Activated naive CD8-positive, alpha-beta T cell treated with anti-CD3 and anti-CD28 coated beads, Interleukin-2, amount 50 U/mL, for 24 hours (primary cell): ENCODE data around the gene NOTUM.

Experiments
- ATAC-seq: fragments of 150-1000 bp; cut with Tn5 transposase; one replicate; pipeline ENCODE4 v1.10.0; 2021
- DNase-seq: peaks from one replicate; pipeline ENCODE4 v3.0.0; 2021
- H3K27ac Mint-ChIP-seq: one replicate; pipeline ENCODE4 v1.8.0; 2021; ENCODE audit warnings: mild to moderate bottlenecking, mixed read lengths
- H3K27me3 Mint-ChIP-seq: one replicate; pipeline ENCODE4 v1.8.0; 2021; ENCODE audit warnings: mixed read lengths
- H3K36me3 Mint-ChIP-seq: one replicate; pipeline ENCODE4 v1.8.0; 2021; ENCODE audit warnings: low read depth, mixed read lengths
- H3K4me1 Mint-ChIP-seq: one replicate; pipeline ENCODE4 v1.8.0; 2021; ENCODE audit warnings: mixed read lengths
- H3K4me3 Mint-ChIP-seq: one replicate; pipeline ENCODE4 v1.8.0; 2021; ENCODE audit warnings: mild to moderate bottlenecking, moderate library complexity, mixed read lengths
- H3K9me3 Mint-ChIP-seq: one replicate; pipeline ENCODE4 v1.8.0; 2021; ENCODE audit warnings: mixed read lengths

The NOTUM gene

GRCh38 chr17:81931189-81931556 is 29.8 kb downstream of the NOTUM start:
- Mint-ChIP-seq H3K27me3 (peaks cover 4% of the 10 kb centered on the region), H3K4me3 (no peak overlapping the region), H3K27ac (no peak overlapping the region), H3K36me3 (peaks cover 19% of the 10 kb centered on the region), H3K9me3 (no peaks in the 10 kb centered on the region), H3K4me1 (peaks cover 35% of the 10 kb centered on the region)
- no peak for ATAC-seq
- no peak for DNase-seq

DNA sequence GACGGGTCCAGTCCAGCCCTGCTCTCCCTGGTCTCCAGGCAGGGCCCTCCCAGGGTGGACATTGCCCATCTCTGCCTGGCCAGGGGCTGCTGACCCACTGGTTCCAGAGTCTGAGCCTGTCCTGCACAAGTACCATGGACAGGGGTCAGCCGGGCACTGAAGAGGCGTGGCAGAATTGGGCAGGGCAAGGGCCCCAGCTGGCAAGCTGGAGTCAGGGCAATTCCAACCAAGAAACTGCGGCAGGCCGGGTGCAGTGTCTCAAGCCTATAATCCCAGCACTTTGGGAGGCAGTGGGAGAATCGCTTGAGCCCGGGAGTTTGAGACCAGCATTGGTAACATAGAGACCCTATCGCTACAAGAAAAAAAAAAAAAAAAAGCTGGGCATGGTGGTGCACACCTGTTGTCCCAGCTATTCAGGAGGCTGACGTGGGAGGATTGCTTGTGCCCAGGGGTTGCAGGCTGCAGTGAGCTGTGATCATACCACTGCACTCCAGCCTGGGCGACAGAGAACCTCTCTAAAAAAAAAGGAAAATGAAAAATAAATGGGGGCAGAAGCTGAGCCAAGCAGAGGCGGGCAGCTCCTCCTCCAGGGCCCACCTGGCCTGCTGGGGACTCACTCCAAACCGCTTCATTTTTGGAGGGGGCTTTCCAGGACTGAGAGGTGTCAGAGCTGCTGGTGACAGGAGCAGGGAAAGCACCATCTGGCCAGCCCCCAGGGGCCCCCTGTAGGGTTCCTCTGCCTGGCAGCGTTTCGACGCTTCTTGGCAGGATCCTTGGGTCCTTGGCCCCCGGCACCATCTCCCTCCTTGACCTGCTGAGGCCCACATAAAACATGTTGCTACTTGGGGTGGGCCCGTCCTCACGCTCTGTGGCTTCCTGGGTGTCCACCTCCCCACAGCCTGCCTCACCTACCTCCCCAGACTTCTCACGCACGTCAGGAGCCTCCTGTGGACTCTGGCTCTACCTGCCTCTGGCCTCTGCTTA is 30.6 kb downstream of the NOTUM start:
- Mint-ChIP-seq H3K9me3 (no peaks in the 10 kb centered on the region), H3K36me3 (peaks cover 14% of the 10 kb centered on the region), H3K27me3 (peaks cover 4% of the 10 kb centered on the region), H3K27ac (no peak overlapping the region), H3K4me3 (no peak overlapping the region), H3K4me1 (peaks cover 35% of the 10 kb centered on the region)
- ATAC-seq (no peak), DNase-seq (no peak)

DNA sequence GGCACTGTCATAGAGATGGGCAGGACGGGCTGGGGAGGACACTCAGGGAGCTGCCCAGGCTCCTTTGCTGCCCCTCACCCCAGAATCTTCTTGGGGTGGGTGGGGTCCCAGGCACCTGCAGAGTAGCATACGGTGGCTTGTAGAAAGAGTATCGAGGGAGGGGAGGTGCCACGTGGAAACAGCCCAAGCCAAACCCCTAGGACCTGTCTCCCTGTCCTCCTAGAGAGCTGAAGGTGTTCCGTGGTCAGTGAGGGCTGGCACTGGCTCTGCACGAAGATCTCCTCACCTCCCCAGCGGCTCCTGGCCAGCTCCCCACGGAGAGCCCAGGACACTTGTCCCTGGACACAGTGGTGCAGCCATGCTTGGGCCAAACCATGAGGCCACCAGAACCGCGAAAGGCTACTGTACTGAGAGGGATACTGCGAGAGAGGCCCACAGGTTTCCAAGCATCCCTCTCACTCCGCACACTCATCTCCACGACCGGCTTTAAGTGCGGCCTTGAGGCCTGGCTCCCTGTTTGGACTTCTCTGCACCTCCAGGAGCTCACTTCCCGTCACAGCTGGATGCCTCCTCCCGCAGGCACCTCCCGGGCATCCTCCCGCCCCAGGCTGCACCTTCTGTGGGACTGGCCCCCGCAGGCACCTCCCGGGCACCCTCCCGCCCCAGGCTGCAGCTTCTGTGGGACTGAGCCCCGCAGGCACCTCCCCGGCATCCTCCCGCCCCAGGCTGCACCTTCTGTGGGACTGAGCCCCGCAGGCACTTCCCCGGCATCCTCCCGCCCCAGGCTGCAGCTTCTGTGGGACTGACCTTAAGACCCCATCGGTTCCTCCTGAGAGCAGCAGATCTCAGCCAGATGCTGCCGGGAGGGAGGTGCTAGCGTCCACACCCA is 31.5 kb downstream of the NOTUM start:
- peaks cover 4% of the 10 kb centered on the region for H3K27me3 Mint-ChIP-seq
- no peaks in the 10 kb centered on the region for H3K9me3 Mint-ChIP-seq
- peaks cover 14% of the 10 kb centered on the region for H3K36me3 Mint-ChIP-seq
- H3K27ac Mint-ChIP-seq: no peak overlapping the region
- ATAC-seq (no peak), DNase-seq (no peak)
- H3K4me1 Mint-ChIP-seq: peaks cover 35% of the 10 kb centered on the region
- peak overlapping the region; percentile 75 for H3K4me3 Mint-ChIP-seq

GRCh38 chr17:81928544-81929252 is 32.3 kb downstream of the NOTUM start:
- peak overlapping the region; percentile 75 for H3K4me3 Mint-ChIP-seq
- no peak overlapping the region for H3K27ac Mint-ChIP-seq
- no peak for DNase-seq
- ATAC-seq: no peak
- peaks cover 4% of the 10 kb centered on the region for H3K27me3 Mint-ChIP-seq
- no peaks in the 10 kb centered on the region for H3K9me3 Mint-ChIP-seq
- H3K4me1 Mint-ChIP-seq: peaks cover 37% of the 10 kb centered on the region
- peaks cover 10% of the 10 kb centered on the region for H3K36me3 Mint-ChIP-seq

- peak; percentile 93 for DNase-seq
- no peaks in the 10 kb centered on the region for H3K9me3 Mint-ChIP-seq
- peak; percentile 67 for ATAC-seq
- H3K27ac Mint-ChIP-seq: peak within 1 kb of the TSS; percentile 79
- H3K27me3 Mint-ChIP-seq: peaks cover 4% of the 10 kb centered on the region
- H3K4me1 Mint-ChIP-seq: peaks cover 35% of the 10 kb centered on the region
- H3K36me3 Mint-ChIP-seq: peaks cover 6% of the 10 kb centered on the region
- peak within 1 kb of the TSS; percentile 83 for H3K4me3 Mint-ChIP-seq
These were observed 33.1 kb downstream of the NOTUM start, which contains the start of gene MAFG for GRCh38 chr17:81927653-81928543. MAFG (minus strand) TSS chr17:81927735; CDS start chr17:81923185, 4,550 bp downstream.

GRCh38 chr17:81927152-81927652 is 33.8 kb downstream of the NOTUM start:
- peaks cover 3% of the 10 kb centered on the region for H3K36me3 Mint-ChIP-seq
- peaks cover 4% of the 10 kb centered on the region for H3K27me3 Mint-ChIP-seq
- H3K4me1 Mint-ChIP-seq: peaks cover 31% of the 10 kb centered on the region
- H3K9me3 Mint-ChIP-seq: no peaks in the 10 kb centered on the region
- H3K27ac Mint-ChIP-seq: no peak overlapping the region
- ATAC-seq (no peak), DNase-seq (no peak)
- peak overlapping the region; percentile 83 for H3K4me3 Mint-ChIP-seq

DNA sequence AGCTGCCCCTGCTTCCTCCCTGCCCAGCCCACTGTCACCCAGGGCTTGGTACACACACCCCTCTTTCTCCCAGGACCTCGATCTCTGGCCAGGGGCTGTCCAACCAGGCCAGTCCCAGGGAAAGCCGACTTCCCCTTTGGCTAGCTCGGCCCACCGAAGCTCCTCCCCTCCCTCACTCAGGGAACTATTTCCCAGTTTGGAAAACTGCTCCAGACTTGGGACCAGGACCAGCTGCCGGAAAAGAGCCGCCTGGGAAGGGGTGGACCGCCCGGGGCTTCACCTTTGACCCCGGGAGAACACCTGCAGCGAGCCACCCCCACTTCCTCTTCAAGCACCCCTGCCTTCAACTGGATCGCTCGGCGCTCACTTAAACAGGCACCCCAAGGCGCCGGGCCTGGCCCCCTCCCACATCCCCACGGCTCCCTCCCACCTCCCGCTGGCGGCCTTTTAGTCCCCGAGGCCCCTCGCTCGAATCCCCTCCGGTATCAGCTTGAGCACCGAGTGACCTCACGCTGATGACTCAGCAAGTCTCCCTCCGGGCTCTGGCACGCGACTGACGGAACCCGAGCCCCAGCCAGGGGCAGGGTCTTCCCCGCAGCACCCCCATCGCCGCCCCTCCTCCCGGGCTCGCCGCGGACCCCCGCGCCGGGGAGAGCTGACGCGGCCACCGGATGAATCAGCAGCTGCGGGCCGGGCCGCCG is 34.4 kb downstream of the NOTUM start:
- peak; percentile 13 for ATAC-seq
- no peaks in the 10 kb centered on the region for H3K36me3 Mint-ChIP-seq
- peak; percentile 67 for DNase-seq
- H3K4me1 Mint-ChIP-seq: peaks cover 30% of the 10 kb centered on the region
- H3K27ac Mint-ChIP-seq: peak overlapping the region; percentile 79
- H3K9me3 Mint-ChIP-seq: no peaks in the 10 kb centered on the region
- peak overlapping the region; percentile 83 for H3K4me3 Mint-ChIP-seq
- H3K27me3 Mint-ChIP-seq: peaks cover 4% of the 10 kb centered on the region

DNA sequence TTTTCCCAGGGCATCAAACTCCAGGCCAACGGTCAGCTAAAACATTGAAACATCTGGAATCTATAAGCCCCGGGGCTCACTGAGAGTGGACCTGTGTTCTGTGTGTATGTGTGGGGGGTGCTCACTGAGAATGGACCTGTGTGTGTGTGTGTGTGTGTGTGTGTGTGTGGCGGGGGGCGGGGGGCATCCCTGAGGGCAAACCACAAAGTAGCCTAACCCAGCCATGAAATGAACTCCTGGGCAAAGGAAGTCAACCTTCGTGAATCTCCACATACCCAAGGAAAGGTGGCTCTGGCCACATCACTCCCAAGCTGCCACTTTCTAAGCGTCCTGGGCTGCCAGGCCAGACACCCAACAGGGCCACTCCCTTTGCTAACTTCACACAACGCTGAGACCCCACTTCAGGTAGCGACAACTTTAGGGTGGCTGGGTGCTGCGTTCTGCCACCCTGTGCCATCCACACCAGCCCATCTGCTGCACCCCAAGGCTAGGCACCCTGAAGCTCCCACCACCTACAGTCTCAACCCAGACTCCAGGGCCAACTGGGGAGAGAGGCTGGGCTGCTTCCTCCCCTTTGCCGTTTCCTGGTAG is 35.0 kb downstream of the NOTUM start:
- H3K27ac Mint-ChIP-seq: peak overlapping the region; percentile 79
- ATAC-seq: no peak
- DNase-seq: no peak
- H3K4me1 Mint-ChIP-seq: peaks cover 27% of the 10 kb centered on the region
- H3K27me3 Mint-ChIP-seq: peaks cover 4% of the 10 kb centered on the region
- H3K36me3 Mint-ChIP-seq: peaks cover 3% of the 10 kb centered on the region
- H3K9me3 Mint-ChIP-seq: no peaks in the 10 kb centered on the region
- H3K4me3 Mint-ChIP-seq: peak overlapping the region; percentile 83

DNA sequence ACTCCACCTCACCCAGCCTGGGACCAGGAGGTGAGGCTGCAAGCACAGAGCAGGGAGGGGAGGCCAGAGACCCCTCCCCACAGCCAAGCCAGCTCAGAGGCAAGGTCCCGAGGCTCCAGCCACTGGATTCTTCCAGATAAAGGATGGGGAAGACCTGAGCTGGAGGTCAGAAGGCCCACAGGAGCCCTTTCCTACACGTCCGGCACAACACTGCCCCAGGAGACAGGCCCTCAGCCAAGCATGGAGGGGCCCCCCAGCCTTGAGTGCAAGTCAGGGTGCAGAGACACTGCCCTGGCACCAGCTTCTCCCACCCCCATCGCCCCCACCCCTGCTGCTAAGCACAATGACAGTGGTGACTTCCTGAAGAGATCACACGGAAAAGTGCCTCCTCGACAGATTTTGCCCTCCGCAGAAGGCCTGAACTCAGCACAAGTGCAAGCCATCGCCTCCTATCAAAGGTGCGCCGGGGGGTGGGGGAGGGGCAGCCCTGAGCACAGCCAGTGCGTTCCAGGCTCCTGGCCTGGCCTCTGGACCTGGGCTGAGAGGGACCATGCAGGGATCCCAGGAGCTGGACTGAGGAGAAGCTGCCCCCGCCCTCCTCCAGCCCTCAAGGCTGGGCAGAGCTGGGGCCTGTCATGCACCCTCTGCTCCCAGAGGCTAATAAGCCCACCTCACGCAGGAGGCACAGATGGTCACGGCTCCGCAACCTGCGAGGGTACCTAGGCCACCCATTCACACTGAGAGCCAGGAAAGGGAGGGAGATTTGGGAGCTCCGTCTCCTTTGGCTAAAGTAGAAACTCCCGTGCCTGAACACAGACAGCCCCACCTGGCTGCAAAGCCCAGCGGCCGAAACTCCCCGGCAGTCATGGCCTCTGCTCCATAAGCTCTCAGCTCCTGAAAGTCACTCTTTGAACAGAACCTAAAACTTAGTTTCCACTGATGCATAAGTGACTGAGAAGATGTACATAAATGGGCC is 36.1 kb downstream of the NOTUM start:
- ATAC-seq (no peak), DNase-seq (no peak)
- Mint-ChIP-seq H3K4me1 (peaks cover 22% of the 10 kb centered on the region), H3K9me3 (no peaks in the 10 kb centered on the region), H3K27ac (no peak overlapping the region), H3K4me3 (peak overlapping the region; percentile 32), H3K27me3 (peaks cover 4% of the 10 kb centered on the region), H3K36me3 (peaks cover 3% of the 10 kb centered on the region)

DNA sequence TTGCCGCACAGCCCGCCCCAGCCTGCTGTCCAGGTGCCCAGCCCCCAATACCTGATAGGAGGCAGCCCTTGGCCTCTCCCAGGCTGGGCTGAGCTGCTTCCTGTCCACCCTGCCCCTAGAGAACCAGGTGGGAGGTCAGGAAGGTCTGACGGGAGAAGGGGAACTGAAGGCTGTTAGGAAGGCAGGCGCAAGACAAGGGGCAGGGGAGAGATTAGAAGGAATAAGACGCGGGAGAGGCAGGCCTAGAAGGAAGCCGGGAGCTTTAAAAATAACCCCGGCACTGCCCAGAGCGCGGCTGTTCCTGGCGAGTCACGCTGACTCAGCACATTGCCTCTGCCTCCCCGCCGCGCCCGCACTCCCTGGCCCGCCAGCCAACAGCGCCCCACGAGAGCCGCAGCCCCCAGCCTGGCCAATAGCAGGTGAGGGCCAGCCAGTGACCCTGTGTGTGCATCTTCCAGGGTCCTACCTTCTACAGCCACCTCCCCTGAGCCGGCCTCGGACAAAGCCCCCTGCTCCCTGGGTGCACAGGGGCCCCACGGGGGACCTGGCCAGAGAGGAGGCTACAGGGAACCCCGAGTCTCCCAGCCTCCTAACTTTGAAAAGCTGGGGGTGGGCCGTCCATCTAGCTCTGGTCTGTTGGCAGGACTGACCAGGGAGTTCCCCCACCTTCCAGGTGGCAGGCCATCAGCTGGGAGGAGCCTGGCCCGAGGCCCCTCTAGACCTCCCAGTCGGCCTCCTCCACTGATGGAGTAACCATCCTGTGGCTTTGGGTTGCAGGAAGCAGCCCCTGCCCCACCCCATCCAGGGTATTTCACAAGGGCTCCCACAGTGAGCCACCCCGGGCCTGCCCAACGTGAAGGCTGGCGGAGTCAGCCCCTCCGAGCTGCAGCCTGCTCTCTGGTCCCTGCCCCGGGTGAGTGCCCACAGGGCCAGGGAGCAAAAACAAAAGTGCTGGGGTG is 37.4 kb downstream of the NOTUM start:
- H3K4me3 Mint-ChIP-seq: no peak overlapping the region
- H3K36me3 Mint-ChIP-seq: peaks cover 3% of the 10 kb centered on the region
- H3K4me1 Mint-ChIP-seq: peaks cover 22% of the 10 kb centered on the region

More for the DNA sequence above, 37.4 kb downstream of the NOTUM start:
- Mint-ChIP-seq H3K9me3 (no peaks in the 10 kb centered on the region), H3K27ac (no peak overlapping the region), H3K27me3 (no peaks in the 10 kb centered on the region)
- DNase-seq (no peak), ATAC-seq (no peak)
